DND-41 (cell line): Measurements from ENCODE around the gene THSD7A.

Experiments
- EZH2 ChIP-seq: IDR thresholded peaks from 3 replicates; pipeline ENCODE4 v1.6.1; 2012; ENCODE audit warnings: borderline replicate concordance, low read depth, mild to moderate bottlenecking, moderate library complexity, low read length, inconsistent platforms; ENCODE audit not compliant: severe bottlenecking
- TF ChIP-seq, protein P1 (sequence below): IDR thresholded peaks from 2 replicates; pipeline ENCODE4 v1.5.1; 2012; ENCODE audit warnings: borderline replicate concordance, low read length, moderate library complexity, mild to moderate bottlenecking; ENCODE audit not compliant: poor library complexity, severe bottlenecking; ENCODE audit errors: extremely low read depth

DNA sequence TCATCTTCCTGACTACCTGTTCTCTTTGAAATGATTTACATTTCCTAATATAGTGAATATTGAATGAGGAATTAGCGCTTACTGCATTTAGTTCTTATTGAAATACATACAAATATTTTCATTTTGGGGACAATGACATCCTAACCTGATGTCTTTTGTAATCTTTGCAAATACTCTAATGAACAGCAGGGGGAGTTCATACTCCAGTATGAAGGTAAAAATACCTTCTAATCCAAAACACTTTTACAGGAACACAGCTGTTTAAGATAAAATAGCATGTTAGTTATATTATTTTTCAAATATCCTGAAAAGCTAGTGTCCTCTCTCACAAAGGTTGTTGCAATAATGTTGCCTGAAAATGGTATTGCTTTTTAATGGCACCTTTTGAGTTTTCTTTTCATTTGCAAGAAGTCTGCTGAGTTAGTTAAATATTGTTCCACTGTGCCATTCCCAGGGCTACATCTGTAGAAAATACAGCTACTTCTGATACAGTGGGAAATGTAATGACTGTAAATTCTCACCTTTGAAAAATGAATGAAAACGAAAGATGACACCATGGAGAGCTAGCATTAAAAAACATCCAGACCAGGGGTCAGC is 458.4 kb downstream of the THSD7A start:
- TF ChIP-seq EZH2 = no peak
- TF ChIP-seq, protein P1, sequence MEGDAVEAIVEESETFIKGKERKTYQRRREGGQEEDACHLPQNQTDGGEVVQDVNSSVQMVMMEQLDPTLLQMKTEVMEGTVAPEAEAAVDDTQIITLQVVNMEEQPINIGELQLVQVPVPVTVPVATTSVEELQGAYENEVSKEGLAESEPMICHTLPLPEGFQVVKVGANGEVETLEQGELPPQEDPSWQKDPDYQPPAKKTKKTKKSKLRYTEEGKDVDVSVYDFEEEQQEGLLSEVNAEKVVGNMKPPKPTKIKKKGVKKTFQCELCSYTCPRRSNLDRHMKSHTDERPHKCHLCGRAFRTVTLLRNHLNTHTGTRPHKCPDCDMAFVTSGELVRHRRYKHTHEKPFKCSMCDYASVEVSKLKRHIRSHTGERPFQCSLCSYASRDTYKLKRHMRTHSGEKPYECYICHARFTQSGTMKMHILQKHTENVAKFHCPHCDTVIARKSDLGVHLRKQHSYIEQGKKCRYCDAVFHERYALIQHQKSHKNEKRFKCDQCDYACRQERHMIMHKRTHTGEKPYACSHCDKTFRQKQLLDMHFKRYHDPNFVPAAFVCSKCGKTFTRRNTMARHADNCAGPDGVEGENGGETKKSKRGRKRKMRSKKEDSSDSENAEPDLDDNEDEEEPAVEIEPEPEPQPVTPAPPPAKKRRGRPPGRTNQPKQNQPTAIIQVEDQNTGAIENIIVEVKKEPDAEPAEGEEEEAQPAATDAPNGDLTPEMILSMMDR = peak; percentile 60
